GM18505 (cell line): ENCODE results near the gene MUC22.
"Not testable (repeated sequence)": the region's sequence is repeated elsewhere in the genome, so short reads cannot be mapped to it uniquely, and the experiment has no call there.

Source experiments
- ATAC-seq: cut with Tn5 transposase; IDR thresholded peaks from one replicate; pipeline ENCODE4 v1.9.1; 2021; ENCODE audit not compliant: unreplicated experiment
- POLR2A ChIP-seq: IDR thresholded peaks from 4 replicates; pipeline ENCODE4 v1.6.1; 2011; ENCODE audit warnings: borderline replicate concordance; ENCODE audit not compliant: insufficient read depth, insufficient read length; ENCODE audit errors: extremely low read depth

MUC22 gene

GRCh38 chr6:31065556-31065955, 55.3 kb downstream of the MUC22 start:
- ATAC-seq: no peak
- no peak for TF ChIP-seq POLR2A

- ATAC-seq: not testable (repeated sequence)
These were observed 56.8 kb downstream of the MUC22 start for GRCh38 chr6:31067028-31067427.

- ATAC-seq: not testable (repeated sequence)
These were observed 57.8 kb downstream of the MUC22 start for GRCh38 chr6:31067891-31068668.

GRCh38 chr6:31068669-31069340, 58.5 kb downstream of the MUC22 start:
- no peak for ATAC-seq
- no peak for TF ChIP-seq POLR2A

GRCh38 chr6:31070711-31071197, 60.5 kb downstream of the MUC22 start:
- TF ChIP-seq POLR2A: no peak
- ATAC-seq: no peak

GRCh38 chr6:31074401-31074800, 64.1 kb downstream of the MUC22 start:
- no peak for TF ChIP-seq POLR2A

GRCh38 chr6:31075528-31075927, 65.3 kb downstream of the MUC22 start:
- ATAC-seq: no peak
- no peak for TF ChIP-seq POLR2A

More at GRCh38 chr6:31074401-31074800, 64.1 kb downstream of the MUC22 start:
- ATAC-seq: no peak

GRCh38 chr6:31076611-31077010, 66.3 kb downstream of the MUC22 start:
- ATAC-seq: no peak
- TF ChIP-seq POLR2A: no peak

- TF ChIP-seq POLR2A: no peak
- no peak for ATAC-seq
These were observed 69.5 kb downstream of the MUC22 start for GRCh38 chr6:31079656-31080261.

GRCh38 chr6:31081872-31082271, 71.6 kb downstream of the MUC22 start:
- TF ChIP-seq POLR2A: no peak
- no peak for ATAC-seq

GRCh38 chr6:31083742-31084354, 73.6 kb downstream of the MUC22 start:
- TF ChIP-seq POLR2A: no peak
- no peak for ATAC-seq
